ENCODE data around the gene RABGEF1.

- TF ChIP-seq ZNF274 (IDR thresholded peaks at IDR 0.05; ENCODE audit: low read depth, low read length) (no peak), YY1 (IDR thresholded peaks at IDR 0.05; ENCODE audit: insufficient read depth, insufficient read length) (no peak), SUZ12 (IDR thresholded peaks at IDR 0.05; ENCODE audit: extremely low read depth, insufficient read depth, insufficient read length) (no peak)
Measured at GRCh38 chr7:66815951-66816350, 75.4 kb downstream of the RABGEF1 start.
